CD14-positive monocyte (primary cell): Measurements from ENCODE around the gene GPC6. TPM values are rescaled to one million over a fixed set of nuclear protein-coding genes. Genes with fewer than 3 reads are reported as not detected.
A peak's percentile ranks its signal among the peaks of the same experiment; 100 is the strongest.

Experiments
- DNase-seq, 3 donors: peaks; one replicate each; pipeline ENCODE4 v3.0.0-alpha.2; 2011 to 2022
- H2AFZ ChIP-seq: 2 replicates; pipeline ENCODE4 v1.6.0; 2012; ENCODE audit warnings: mild to moderate bottlenecking, low read depth, low read length, inconsistent platforms; ENCODE audit not compliant: insufficient read depth, poor library complexity, severe bottlenecking
- H3K27ac ChIP-seq, 2 donors: 1 replicate in 1 of 2; 2 replicates in 1 of 2; pipeline ENCODE4 v1.5.1; 2012 to 2013; ENCODE audit warnings: low read length in 2 of 2, control low read depth in 1 of 2, inconsistent platforms in 1 of 2, low read depth in 1 of 2, mild to moderate bottlenecking in 1 of 2
- H3K27me3 ChIP-seq, 2 donors: one replicate each; pipeline versions ENCODE4 v1.6.0 to v1.6.1; 2011 to 2013; ENCODE audit warnings: low read length in 2 of 2; ENCODE audit not compliant: control insufficient read depth in 2 of 2, insufficient read depth in 2 of 2
- H3K36me3 ChIP-seq, 2 donors: replicated peaks in 1 of 2; 1 replicate in 1 of 2; 2 replicates in 1 of 2; pipeline versions ENCODE4 v1.5.1 to v1.6.1; 2012 to 2013; ENCODE audit warnings: low read length in 2 of 2, control low read depth in 1 of 2, inconsistent platforms in 1 of 2, mild to moderate bottlenecking in 1 of 2; ENCODE audit not compliant: insufficient read depth in 2 of 2, control insufficient read depth in 1 of 2
- H3K4me1 ChIP-seq, 2 donors: 1 replicate in 1 of 2; 2 replicates in 1 of 2; pipeline versions ENCODE4 v1.5.1 to v1.6.1; 2012 to 2013; ENCODE audit warnings: low read length in 2 of 2, control low read depth in 1 of 2, inconsistent platforms in 1 of 2, mild to moderate bottlenecking in 1 of 2, moderate library complexity in 1 of 2; ENCODE audit not compliant: insufficient read depth in 2 of 2, control insufficient read depth in 1 of 2
- H3K4me2 ChIP-seq: replicated peaks from 2 replicates; pipeline ENCODE3; 2012; ENCODE audit warnings: low read length, moderate library complexity, mild to moderate bottlenecking; ENCODE audit not compliant: poor library complexity, severe bottlenecking; ENCODE audit errors: extremely low read depth
- H3K4me3 ChIP-seq, 3 experiments: fragments of 200-600 bp in 1 of 3; sonication (generic) in 1 of 3; replicated peaks in 1 of 3; 1 replicate in 2 of 3; 2 replicates in 1 of 3; pipeline ENCODE4 v1.5.1; 2011 to 2013; ENCODE audit warnings: low read length in 3 of 3, mild to moderate bottlenecking in 3 of 3, control low read depth in 2 of 3, low read depth in 2 of 3, inconsistent platforms in 1 of 3, moderate library complexity in 1 of 3
- H3K79me2 ChIP-seq: 2 replicates; pipeline ENCODE4 v1.6.0; 2012; ENCODE audit warnings: mild to moderate bottlenecking, control low read depth, inconsistent platforms, low read length, moderate library complexity; ENCODE audit not compliant: insufficient read depth
- H3K9ac ChIP-seq: 2 replicates; pipeline ENCODE4 v1.6.0; 2017; ENCODE audit warnings: low read length, mild to moderate bottlenecking; ENCODE audit not compliant: insufficient read depth, poor library complexity, severe bottlenecking
- H3K9me3 ChIP-seq, 2 donors: replicated peaks in 1 of 2; 1 replicate in 1 of 2; 2 replicates in 1 of 2; pipeline versions ENCODE4 v1.5.1 to v1.6.1; 2012 to 2013; ENCODE audit warnings: low read length in 2 of 2, control low read depth in 1 of 2; ENCODE audit not compliant: control insufficient read depth in 1 of 2, insufficient read depth in 1 of 2
- H4K20me1 ChIP-seq: 2 replicates; pipeline ENCODE4 v1.6.0; 2012; ENCODE audit warnings: mild to moderate bottlenecking, low read length, control low read depth, moderate library complexity; ENCODE audit not compliant: insufficient read depth
- H3K27ac Mint-ChIP-seq, 7 donors: one replicate each; pipeline ENCODE4 v1.8.0; 2020; ENCODE audit warnings: mild to moderate bottlenecking in 7 of 7, mixed read lengths in 7 of 7, moderate library complexity in 6 of 7, inconsistent platforms in 2 of 7
- H3K27me3 Mint-ChIP-seq, 3 donors: one replicate each; pipeline ENCODE4 v1.8.0; 2021 to 2022; ENCODE audit warnings: low read depth in 3 of 3, mild to moderate bottlenecking in 3 of 3, mixed read lengths in 3 of 3, moderate library complexity in 3 of 3, inconsistent platforms in 1 of 3
- H3K36me3 Mint-ChIP-seq, 2 donors: one replicate each; pipeline ENCODE4 v1.8.0; 2020; ENCODE audit warnings: mixed read lengths in 2 of 2, inconsistent platforms in 1 of 2, mild to moderate bottlenecking in 1 of 2
- H3K4me1 Mint-ChIP-seq: one replicate; pipeline ENCODE4 v1.8.0; 2020; ENCODE audit warnings: mild to moderate bottlenecking, mixed read lengths
- H3K4me3 Mint-ChIP-seq, 2 donors: one replicate each; pipeline ENCODE4 v1.8.0; 2020; ENCODE audit warnings: mild to moderate bottlenecking in 2 of 2, mixed read lengths in 2 of 2, moderate library complexity in 1 of 2
- H3K9me3 Mint-ChIP-seq, 7 donors: one replicate each; pipeline ENCODE4 v1.8.0; 2020 to 2022; ENCODE audit warnings: mixed read lengths in 7 of 7, mild to moderate bottlenecking in 6 of 7, moderate library complexity in 6 of 7, inconsistent platforms in 2 of 7
- WGBS: methylation state at CpG from one replicate; pipeline ENCODE4 v1.1.5; 2013; ENCODE audit warnings: missing lambda C conversion rate; ENCODE audit not compliant: insufficient coverage; 5-methylcytosine and 5-hydroxymethylcytosine counted together
- intact Hi-C, 2 donors: fragments of 100-400 bp; cut with micrococcal nuclease; formaldehyde crosslinking; loops; one replicate each; pipeline versions ENCODE4 v1.15.0 to v1.15.1; 2023
- polyA plus RNA-seq, 3 donors: library from polyadenylated mRNA; depleted of rRNA in 1 of 3; unstranded in 2 of 3; stranded (reverse) in 1 of 3; fragments of 300-500 nt in 2 of 3; fragments of >200 nt in 1 of 3; fragmentation: Illumina TruSeq in 2 of 3; gene quantifications; 1 replicate in 2 of 3; 2 replicates in 1 of 3; pipeline ENCODE4 v1.2.3, GENCODE V29; 2012 to 2021
- TF ChIP-seq, protein P1 (sequence below): fragments of 200-600 bp; IDR thresholded peaks from one replicate; pipeline ENCODE4 v1.8.0; 2022; ENCODE audit warnings: antibody characterized with exemption, mild to moderate bottlenecking

Gene GPC6
- polyA plus RNA-seq, 3 donors = not detected

DNA sequence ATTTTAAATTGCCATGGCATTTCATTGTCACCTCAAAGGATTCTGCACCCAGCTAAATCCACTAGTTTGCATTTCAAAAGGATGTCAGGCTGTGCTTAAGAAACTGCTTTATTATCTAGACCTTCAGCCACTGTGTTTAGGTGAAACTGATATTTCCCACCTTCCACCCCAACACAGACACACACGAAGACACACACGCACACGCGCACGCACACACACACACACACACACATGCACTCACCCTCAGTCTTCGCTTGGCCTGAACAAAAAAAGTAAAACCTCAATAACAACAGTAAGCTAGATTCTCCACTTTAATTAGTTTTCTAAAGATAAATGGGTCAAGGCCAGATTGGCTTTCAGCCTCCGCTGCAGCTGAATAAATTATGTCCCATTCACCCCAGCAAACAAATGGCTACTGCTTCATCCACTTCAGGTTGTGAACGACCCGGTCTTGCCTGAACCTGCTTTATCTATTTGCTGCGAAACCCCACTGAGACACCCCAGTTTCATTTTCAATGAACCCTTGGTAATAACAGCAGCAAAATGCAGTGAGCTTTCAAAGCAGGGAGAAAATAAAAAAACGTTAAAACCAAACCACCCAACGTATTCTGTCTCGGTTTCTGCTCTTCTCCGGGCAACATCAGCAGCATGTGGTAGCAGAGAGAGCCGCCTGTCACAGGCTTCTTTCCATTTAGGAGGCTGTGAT is 1086.1 kb downstream of the GPC6 start:
- Histone ChIP-seq H3K36me3 (no peaks in the 10 kb centered on the region), H3K79me2 (no peaks in the 10 kb centered on the region), H2AFZ (no peak overlapping the region), H3K9me3 (no peaks in the 10 kb centered on the region), H3K27me3 (no peaks in the 10 kb centered on the region), H3K4me2 (no peak overlapping the region), H4K20me1 (no peaks in the 10 kb centered on the region), H3K4me1 (no peaks in the 10 kb centered on the region), H3K4me3 (no peak overlapping the region), H3K27ac (no peak overlapping the region), H3K9ac (no peak overlapping the region)
- no peak for DNase-seq
- TF ChIP-seq, protein P1, sequence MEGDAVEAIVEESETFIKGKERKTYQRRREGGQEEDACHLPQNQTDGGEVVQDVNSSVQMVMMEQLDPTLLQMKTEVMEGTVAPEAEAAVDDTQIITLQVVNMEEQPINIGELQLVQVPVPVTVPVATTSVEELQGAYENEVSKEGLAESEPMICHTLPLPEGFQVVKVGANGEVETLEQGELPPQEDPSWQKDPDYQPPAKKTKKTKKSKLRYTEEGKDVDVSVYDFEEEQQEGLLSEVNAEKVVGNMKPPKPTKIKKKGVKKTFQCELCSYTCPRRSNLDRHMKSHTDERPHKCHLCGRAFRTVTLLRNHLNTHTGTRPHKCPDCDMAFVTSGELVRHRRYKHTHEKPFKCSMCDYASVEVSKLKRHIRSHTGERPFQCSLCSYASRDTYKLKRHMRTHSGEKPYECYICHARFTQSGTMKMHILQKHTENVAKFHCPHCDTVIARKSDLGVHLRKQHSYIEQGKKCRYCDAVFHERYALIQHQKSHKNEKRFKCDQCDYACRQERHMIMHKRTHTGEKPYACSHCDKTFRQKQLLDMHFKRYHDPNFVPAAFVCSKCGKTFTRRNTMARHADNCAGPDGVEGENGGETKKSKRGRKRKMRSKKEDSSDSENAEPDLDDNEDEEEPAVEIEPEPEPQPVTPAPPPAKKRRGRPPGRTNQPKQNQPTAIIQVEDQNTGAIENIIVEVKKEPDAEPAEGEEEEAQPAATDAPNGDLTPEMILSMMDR = no peak
- peak overlapping the region in 1 of 7 donors; percentile 42 for H3K27ac Mint-ChIP-seq
- intact Hi-C loops = no loop called here
- H3K4me1 Mint-ChIP-seq = no peaks in the 10 kb centered on the region
- WGBS = 70% methylated on average over 11 of the region's 15 CpGs
- H3K27me3 Mint-ChIP-seq = peaks cover 0 to 2% (median 0%) of the 10 kb centered on the region in 3 donors
- H3K36me3 Mint-ChIP-seq = no peaks in the 10 kb centered on the region
- peaks cover 0 to 2% (median 0%) of the 10 kb centered on the region in 7 donors for H3K9me3 Mint-ChIP-seq
- no peak overlapping the region for H3K4me3 Mint-ChIP-seq

DNA sequence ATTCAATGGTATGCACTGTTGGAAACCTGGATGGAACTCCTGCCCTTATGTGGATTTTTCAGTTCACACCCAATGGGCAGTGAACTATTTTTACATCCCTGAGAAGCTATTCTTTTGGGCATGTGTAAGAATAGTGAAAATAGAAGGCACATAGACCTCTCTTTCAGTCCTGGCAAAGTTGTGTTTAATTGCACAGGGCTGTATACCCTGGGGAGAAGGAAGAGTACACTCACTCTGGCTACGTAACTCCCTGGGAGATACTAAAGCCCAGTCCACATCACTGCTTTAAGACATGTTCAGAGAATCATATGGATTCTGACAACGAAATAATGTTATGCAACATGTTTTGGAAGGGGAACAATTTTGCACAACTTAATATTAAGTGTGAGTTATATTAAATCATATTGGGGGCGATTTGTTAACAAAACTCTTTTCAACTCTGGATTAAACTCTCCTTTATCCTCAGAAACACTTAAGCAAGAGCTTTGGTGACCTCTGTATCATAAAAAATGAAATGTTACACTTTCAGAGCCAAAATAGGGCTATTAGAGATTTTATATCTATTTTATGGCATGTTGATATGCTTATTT is 1086.8 kb downstream of the GPC6 start:
- no peak overlapping the region for H3K27ac Mint-ChIP-seq
- H3K4me1 Mint-ChIP-seq = no peaks in the 10 kb centered on the region
- H3K9me3 ChIP-seq = no peaks in the 10 kb centered on the region
- intact Hi-C loops = no loop called here
- no peaks in the 10 kb centered on the region for H3K36me3 ChIP-seq
- no CpG with 5 or more reads among the region's 3 CpGs for WGBS
- H3K4me2 ChIP-seq = no peak overlapping the region
- H3K9ac ChIP-seq = no peak overlapping the region
- no peak overlapping the region for H3K4me3 ChIP-seq
- H3K27ac ChIP-seq = no peak overlapping the region
- H3K4me1 ChIP-seq = no peaks in the 10 kb centered on the region
- TF ChIP-seq, protein P1 = no peak
- peaks cover 0 to 2% (median 0%) of the 10 kb centered on the region in 3 donors for H3K27me3 Mint-ChIP-seq
- H3K4me3 Mint-ChIP-seq = no peak overlapping the region
- H3K79me2 ChIP-seq = no peaks in the 10 kb centered on the region
- no peaks in the 10 kb centered on the region for H4K20me1 ChIP-seq
- peaks cover 0 to 2% (median 0%) of the 10 kb centered on the region in 7 donors for H3K9me3 Mint-ChIP-seq
- no peaks in the 10 kb centered on the region for H3K36me3 Mint-ChIP-seq
- H3K27me3 ChIP-seq = no peaks in the 10 kb centered on the region
- DNase-seq = no peak
- no peak overlapping the region for H2AFZ ChIP-seq
